Measurements from ENCODE around the gene ZBTB4.

Gene ZBTB4

GRCh38 chr17:7479213-7480088 is at the start of gene ZBTB4:
Gene ZBTB4 (minus strand): TSS chr17:7479631. CDS start chr17:7466801, 12,830 bp downstream.
- peak; percentile 59 for DNase-seq

- no peak for DNase-seq
These were observed 49.4 kb upstream of the ZBTB4 start for GRCh38 chr17:7528842-7529241.

- DNase-seq = peak; percentile 63
These were observed 43.6 kb upstream of the ZBTB4 start for GRCh38 chr17:7523033-7523432.

- no peak for DNase-seq
These were observed 36.6 kb upstream of the ZBTB4 start for GRCh38 chr17:7515911-7516610.

GRCh38 chr17:7513850-7514419 is 34.5 kb upstream of the ZBTB4 start:
- no peak for DNase-seq

- DNase-seq = no peak
These were observed 33.6 kb upstream of the ZBTB4 start for GRCh38 chr17:7512824-7513540.

GRCh38 chr17:7512105-7512504 is 32.7 kb upstream of the ZBTB4 start:
- DNase-seq = no peak

GRCh38 chr17:7511108-7511507 is 31.7 kb upstream of the ZBTB4 start:
- no peak for DNase-seq

- DNase-seq = no peak
These were observed 30.5 kb upstream of the ZBTB4 start for GRCh38 chr17:7509937-7510336.

- DNase-seq = no peak
These were observed 29.4 kb upstream of the ZBTB4 start for GRCh38 chr17:7508846-7509245.

- no peak for DNase-seq
These were observed 28.7 kb upstream of the ZBTB4 start for GRCh38 chr17:7508145-7508544.

- no peak for DNase-seq
These were observed 24.1 kb upstream of the ZBTB4 start for GRCh38 chr17:7503521-7503920.

- no peak for DNase-seq
These were observed 23.6 kb upstream of the ZBTB4 start for GRCh38 chr17:7502987-7503386.

- no peak for DNase-seq
These were observed 22.9 kb upstream of the ZBTB4 start for GRCh38 chr17:7502171-7502847.

- no peak for DNase-seq
These were observed 22.3 kb upstream of the ZBTB4 start for GRCh38 chr17:7501729-7502128.

GRCh38 chr17:7499161-7499560 is 19.7 kb upstream of the ZBTB4 start:
- no peak for DNase-seq

- no peak for DNase-seq
These were observed 18.2 kb upstream of the ZBTB4 start for GRCh38 chr17:7497636-7498035.

- no peak for DNase-seq
These were observed 17.8 kb upstream of the ZBTB4 start for GRCh38 chr17:7497228-7497627.

GRCh38 chr17:7496470-7497183 is 17.2 kb upstream of the ZBTB4 start:
- DNase-seq = no peak

- no peak for DNase-seq
These were observed 16.5 kb upstream of the ZBTB4 start for GRCh38 chr17:7495906-7496434.

GRCh38 chr17:7493941-7494340 is 14.5 kb upstream of the ZBTB4 start:
- no peak for DNase-seq

- no peak for DNase-seq
These were observed 12.2 kb upstream of the ZBTB4 start for GRCh38 chr17:7491583-7491982.
